ENCODE results near the gene PLXNA4.

DNA sequence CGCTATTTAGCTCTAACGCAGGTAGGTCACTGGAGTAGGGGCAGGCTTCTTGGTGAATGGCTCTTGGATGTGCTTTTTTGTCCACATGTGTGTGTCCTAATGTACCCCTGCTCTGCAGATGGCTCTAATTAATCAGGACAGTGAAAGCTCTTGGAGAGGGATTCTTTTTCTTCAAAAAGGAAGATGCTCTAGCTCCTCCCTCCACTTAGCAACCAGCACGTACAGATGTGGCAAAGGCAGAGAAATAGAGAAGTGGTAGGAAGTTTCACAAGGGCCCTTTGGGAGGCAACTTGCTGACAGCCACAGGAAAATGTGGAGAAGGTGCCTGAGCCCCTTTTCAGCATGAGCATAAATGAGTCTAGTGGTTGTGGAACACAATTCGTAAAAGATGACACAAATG, 221.7 kb downstream of the PLXNA4 start:
- TF ChIP-seq EZH2 (IDR thresholded peaks at IDR 0.05; ENCODE audit: insufficient read depth, poor library complexity, severe bottlenecking) = no peak
- TF ChIP-seq EZH2phosphoT487 (IDR thresholded peaks at IDR 0.05; ENCODE audit: insufficient read depth, low read depth) = no peak

All from GM23248 (cell line).